Lung (tissue), 12 donors: ENCODE data around the gene ARHGAP10. TPM values are rescaled to one million over a fixed set of nuclear protein-coding genes. Genes with fewer than 3 reads are reported as not detected.

ENCODE experiments used
- ATAC-seq: fragments of 200-7000 bp; cut with Tn5 transposase; one replicate; pipeline ENCODE4 v1.9.1; 2020; ENCODE audit warnings: moderate number of reproducible peaks; ENCODE audit not compliant: insufficient read depth, low FRiP score
- DNase-seq, 3 donors: peaks; one replicate each; pipeline ENCODE4 v3.0.0-alpha.2; 2013 to 2017
- H3K27ac ChIP-seq, 2 donors: one replicate each; pipeline ENCODE4 v1.5.1; 2013; ENCODE audit warnings: mild to moderate bottlenecking in 2 of 2, moderate library complexity in 2 of 2, control low read depth in 1 of 2, inconsistent platforms in 1 of 2, low read depth in 1 of 2, low read length in 1 of 2
- H3K27me3 ChIP-seq, 3 donors: one replicate each; pipeline ENCODE4 v1.5.1; 2013; ENCODE audit warnings: low read length in 2 of 3; ENCODE audit not compliant: control insufficient read depth in 3 of 3, insufficient read depth in 3 of 3
- H3K36me3 ChIP-seq, 4 donors: one replicate each; pipeline ENCODE4 v1.5.1; 2013; ENCODE audit warnings: low read length in 4 of 4, mild to moderate bottlenecking in 1 of 4, moderate library complexity in 1 of 4; ENCODE audit not compliant: control insufficient read depth in 4 of 4, insufficient read depth in 4 of 4
- H3K4me1 ChIP-seq, 5 donors: one replicate each; pipeline ENCODE4 v1.5.1; 2013; ENCODE audit warnings: low read length in 5 of 5, mild to moderate bottlenecking in 2 of 5, moderate library complexity in 1 of 5; ENCODE audit not compliant: control insufficient read depth in 5 of 5, insufficient read depth in 5 of 5
- H3K4me3 ChIP-seq: one replicate; pipeline ENCODE4 v1.5.1; 2013; ENCODE audit warnings: mild to moderate bottlenecking, control low read depth, moderate library complexity
- H3K9ac ChIP-seq, 2 donors: one replicate each; pipeline ENCODE4 v1.5.1; 2013; ENCODE audit warnings: low read length in 2 of 2, control low read depth in 1 of 2; ENCODE audit not compliant: insufficient read depth in 1 of 2
- H3K9me3 ChIP-seq, 4 donors: one replicate each; pipeline ENCODE4 v1.5.1; 2013; ENCODE audit warnings: low read length in 3 of 4, mild to moderate bottlenecking in 1 of 4, moderate library complexity in 1 of 4; ENCODE audit not compliant: control insufficient read depth in 4 of 4, insufficient read depth in 3 of 4
- WGBS, 2 donors: extraction: QIAGEN DNeasy Blood & Tissue Kit; methylation state at CpG; one replicate each; pipeline ENCODE4 v1.1.7; 2013; 5-methylcytosine and 5-hydroxymethylcytosine counted together
- polyA plus RNA-seq, 2 donors: library from polyadenylated mRNA; stranded (reverse); fragments of 200-250 nt; gene quantifications; one replicate each; pipeline ENCODE4 v1.2.1, GENCODE V29; 2013
- total RNA-seq, 2 donors: library from RNA; depleted of rRNA in 1 of 2; stranded (reverse); fragments of >200 nt in 1 of 2; gene quantifications; one replicate each; pipeline ENCODE4 v1.2.1, GENCODE V29; 2014 to 2021
- TF ChIP-seq, protein P1 (sequence below): IDR thresholded peaks from 2 replicates; pipeline ENCODE4 v1.5.1; 2012; ENCODE audit warnings: mild to moderate bottlenecking; ENCODE audit errors: control extremely low read depth, extremely low read depth
- donor health status: control.
- donor health status: control.
- donor health status: Bipolar disorder and iron deficiency.
- donor health status: healthy.
- donor health status: DM: yes; HTN: yes; CAD: no.

Gene ARHGAP10
- total and polyA plus RNA-seq, 4 donors: 9.1 to 25.0 (median 17.5) TPM

DNA sequence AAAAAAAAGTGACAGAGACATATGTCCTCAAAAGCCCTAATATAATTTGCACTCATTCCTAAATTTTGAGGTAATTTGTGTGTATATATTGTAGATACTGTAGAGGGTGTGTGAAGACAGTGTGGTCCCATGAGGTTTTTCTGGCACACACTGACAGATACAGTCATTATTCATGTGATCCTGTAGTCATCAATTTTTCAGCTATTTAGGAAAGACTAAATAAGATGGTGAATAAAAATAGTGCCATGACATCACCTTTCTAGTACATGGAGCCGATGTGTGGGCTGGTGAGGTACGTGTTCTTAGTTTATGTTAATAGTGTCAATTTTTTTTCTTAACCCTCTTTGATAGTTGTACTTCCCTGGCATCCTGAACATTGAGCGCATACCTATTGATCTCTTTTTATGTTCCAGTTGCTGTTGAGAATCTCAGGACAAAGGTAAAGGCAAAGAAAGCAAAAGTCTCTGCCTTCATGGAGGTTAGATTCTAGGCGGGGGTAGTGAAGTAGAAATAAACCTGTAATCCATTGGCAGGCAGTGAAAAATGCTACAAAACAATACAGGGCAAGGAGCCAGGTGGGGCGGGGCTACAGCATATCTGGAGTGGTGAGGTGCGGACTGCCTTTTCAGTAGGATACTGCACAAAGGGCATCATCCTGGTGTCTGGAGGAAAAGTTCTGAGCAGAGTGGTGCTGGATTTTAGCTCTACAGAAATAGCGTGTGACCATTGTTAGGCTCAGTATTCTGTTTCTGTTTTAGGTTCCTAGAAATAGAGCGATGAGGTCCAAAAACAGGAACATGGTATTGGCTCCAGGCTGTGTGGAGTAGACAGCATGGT is 93.8 kb downstream of the ARHGAP10 start:
- Histone ChIP-seq H3K9ac (no peak overlapping the region), H3K9me3 (no peaks in the 10 kb centered on the region), H3K27me3 (no peaks in the 10 kb centered on the region), H3K4me1 (peaks cover 7 to 34% (median 15%) of the 10 kb centered on the region in 5 donors), H3K36me3 (peaks cover 0 to 2% (median 0%) of the 10 kb centered on the region in 4 donors), H3K27ac (peak overlapping the region in 1 of 2 donors; percentile 88), H3K4me3 (no peak overlapping the region)
- TF ChIP-seq, protein P1, sequence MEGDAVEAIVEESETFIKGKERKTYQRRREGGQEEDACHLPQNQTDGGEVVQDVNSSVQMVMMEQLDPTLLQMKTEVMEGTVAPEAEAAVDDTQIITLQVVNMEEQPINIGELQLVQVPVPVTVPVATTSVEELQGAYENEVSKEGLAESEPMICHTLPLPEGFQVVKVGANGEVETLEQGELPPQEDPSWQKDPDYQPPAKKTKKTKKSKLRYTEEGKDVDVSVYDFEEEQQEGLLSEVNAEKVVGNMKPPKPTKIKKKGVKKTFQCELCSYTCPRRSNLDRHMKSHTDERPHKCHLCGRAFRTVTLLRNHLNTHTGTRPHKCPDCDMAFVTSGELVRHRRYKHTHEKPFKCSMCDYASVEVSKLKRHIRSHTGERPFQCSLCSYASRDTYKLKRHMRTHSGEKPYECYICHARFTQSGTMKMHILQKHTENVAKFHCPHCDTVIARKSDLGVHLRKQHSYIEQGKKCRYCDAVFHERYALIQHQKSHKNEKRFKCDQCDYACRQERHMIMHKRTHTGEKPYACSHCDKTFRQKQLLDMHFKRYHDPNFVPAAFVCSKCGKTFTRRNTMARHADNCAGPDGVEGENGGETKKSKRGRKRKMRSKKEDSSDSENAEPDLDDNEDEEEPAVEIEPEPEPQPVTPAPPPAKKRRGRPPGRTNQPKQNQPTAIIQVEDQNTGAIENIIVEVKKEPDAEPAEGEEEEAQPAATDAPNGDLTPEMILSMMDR: no peak
- DNase-seq (no peak), ATAC-seq (no peak)
- WGBS, 2 donors: 70 to 71% methylated on average over 8 of the region's 8 CpGs

DNA sequence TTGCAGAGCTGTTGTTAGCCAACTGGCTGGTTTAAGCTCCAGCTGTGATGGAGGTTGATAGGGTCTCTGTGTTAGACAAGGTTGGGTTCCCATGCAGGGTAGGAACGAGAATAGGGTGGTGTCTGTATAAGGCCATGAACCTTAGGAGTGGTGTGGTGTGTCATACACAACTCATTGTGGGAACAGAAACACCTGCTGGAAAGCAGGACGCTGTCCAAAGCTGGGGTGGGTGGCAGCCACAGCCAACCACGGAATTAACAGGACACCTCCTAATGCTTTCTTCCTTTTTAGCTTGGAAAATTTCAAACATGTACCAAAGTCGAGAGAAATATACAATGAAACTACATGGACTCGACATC is 94.4 kb downstream of the ARHGAP10 start:
- Histone ChIP-seq H3K4me1 (peaks cover 7 to 36% (median 14%) of the 10 kb centered on the region in 5 donors), H3K27me3 (no peaks in the 10 kb centered on the region)

DNA sequence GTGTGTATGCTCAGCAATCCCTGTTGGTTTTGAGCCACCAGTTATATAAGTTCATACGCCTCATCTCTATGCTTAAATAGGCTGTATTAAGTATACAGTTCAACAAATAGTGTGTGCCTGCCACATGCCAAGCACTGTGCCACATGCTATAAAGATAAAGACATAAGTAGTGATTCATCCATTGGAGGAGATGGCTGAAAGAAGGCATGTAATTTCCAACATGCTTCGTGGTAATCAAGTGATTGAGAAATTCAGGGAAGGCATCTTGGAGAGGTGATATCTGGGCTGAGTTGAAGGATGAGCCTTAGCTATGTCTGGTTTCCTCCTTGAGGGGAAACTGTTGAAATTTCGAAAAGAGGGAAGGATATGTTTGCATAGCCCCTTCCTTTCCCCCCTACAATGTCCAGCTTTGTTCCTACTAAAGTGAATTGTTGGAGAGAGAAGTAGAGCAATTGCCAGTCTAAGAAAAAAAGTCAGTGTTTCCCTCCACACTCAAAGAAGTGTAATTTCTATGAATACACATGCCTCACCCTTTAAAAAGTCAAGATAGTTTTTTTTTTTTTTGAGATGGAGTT is 96.5 kb downstream of the ARHGAP10 start:
- ATAC-seq: no peak
- WGBS, 2 donors: 39 to 55% methylated on average over 3 of the region's 3 CpGs
- Histone ChIP-seq H3K9me3 (no peaks in the 10 kb centered on the region), H3K27me3 (no peaks in the 10 kb centered on the region), H3K36me3 (peaks cover 0 to 4% (median 1%) of the 10 kb centered on the region in 4 donors), H3K4me1 (peaks cover 4 to 34% (median 14%) of the 10 kb centered on the region in 5 donors), H3K9ac (no peak overlapping the region), H3K4me3 (no peak overlapping the region), H3K27ac (peak overlapping the region in 1 of 2 donors; percentile 96)
- no peak for DNase-seq
- TF ChIP-seq, protein P1: no peak

More for the DNA sequence above, 94.4 kb downstream of the ARHGAP10 start:
- ATAC-seq: no peak
- H3K9ac ChIP-seq: no peak overlapping the region
- WGBS, 2 donors: 80 to 82% methylated on average over 5 of the region's 5 CpGs
- H3K36me3 ChIP-seq: peaks cover 0 to 2% (median 0%) of the 10 kb centered on the region in 4 donors
- peak overlapping the region in 1 of 2 donors; percentile 88 for H3K27ac ChIP-seq
- no peak for DNase-seq
- no peaks in the 10 kb centered on the region for H3K9me3 ChIP-seq
- TF ChIP-seq, protein P1: no peak
- H3K4me3 ChIP-seq: no peak overlapping the region
